Suppressor macrophage (primary cell): ENCODE data around the gene CSRP1.
"Not testable (repeated sequence)": the region's sequence is repeated elsewhere in the genome, so short reads cannot be mapped to it uniquely, and the experiment has no call there.

Experiments
- DNase-seq, 4 experiments: peaks; one replicate each; pipeline ENCODE4 v3.0.0-alpha.2; 2020 to 2022

Gene CSRP1

GRCh38 chr1:201496296-201496690 lies 10.6 kb downstream of the CSRP1 start:
- no peak for DNase-seq

GRCh38 chr1:201495551-201496295 lies 11.2 kb downstream of the CSRP1 start:
- DNase-seq = no peak

- peak in 1 of 4 experiments; percentile 27 for DNase-seq
Observed at GRCh38 chr1:201493757-201494617, 12.9 kb downstream of the CSRP1 start.

GRCh38 chr1:201493026-201493656 lies 13.8 kb downstream of the CSRP1 start:
- DNase-seq = not testable (repeated sequence)

GRCh38 chr1:201491896-201492511 lies 14.9 kb downstream of the CSRP1 start:
- DNase-seq = no peak

GRCh38 chr1:201490708-201491131 lies 16.2 kb downstream of the CSRP1 start:
- DNase-seq = no peak

GRCh38 chr1:201489643-201490261 lies 17.2 kb downstream of the CSRP1 start:
- peak; percentile 41 to 71 (median 60) for DNase-seq

GRCh38 chr1:201488830-201489589 lies 17.9 kb downstream of the CSRP1 start:
- DNase-seq = peak; percentile 79 to 85 (median 82)

GRCh38 chr1:201487742-201488141 lies 19.2 kb downstream of the CSRP1 start:
- DNase-seq = no peak

GRCh38 chr1:201486187-201486586 lies 20.7 kb downstream of the CSRP1 start:
- DNase-seq = no peak

- DNase-seq = no peak
Observed at GRCh38 chr1:201485184-201485774, 21.6 kb downstream of the CSRP1 start.

GRCh38 chr1:201483373-201483949 lies 23.5 kb downstream of the CSRP1 start:
- DNase-seq = no peak

GRCh38 chr1:201482755-201483154 lies 24.2 kb downstream of the CSRP1 start:
- no peak for DNase-seq

GRCh38 chr1:201481761-201482493 lies 25.0 kb downstream of the CSRP1 start:
- DNase-seq = peak; percentile 83 to 89 (median 86)

GRCh38 chr1:201481004-201481380 lies 25.9 kb downstream of the CSRP1 start:
- DNase-seq = peak in 1 of 4 experiments; percentile 31

GRCh38 chr1:201480231-201481003 lies 26.5 kb downstream of the CSRP1 start:
- DNase-seq = peak; percentile 88 to 94 (median 88)

GRCh38 chr1:201479201-201479730 lies 27.7 kb downstream of the CSRP1 start:
- no peak for DNase-seq

GRCh38 chr1:201478666-201479065 lies 28.3 kb downstream of the CSRP1 start:
- not testable (repeated sequence) for DNase-seq
